GM18867 (cell line): ENCODE results near the gene AEBP2.
"Not testable (repeated sequence)": the region's sequence is repeated elsewhere in the genome, so short reads cannot be mapped to it uniquely, and the experiment has no call there.

Experiments used
- ATAC-seq: cut with Tn5 transposase; IDR thresholded peaks from one replicate; pipeline ENCODE4 v1.9.1; 2021; ENCODE audit warnings: mild to moderate bottlenecking, moderate library complexity; ENCODE audit not compliant: unreplicated experiment

AEBP2 gene, protein sequence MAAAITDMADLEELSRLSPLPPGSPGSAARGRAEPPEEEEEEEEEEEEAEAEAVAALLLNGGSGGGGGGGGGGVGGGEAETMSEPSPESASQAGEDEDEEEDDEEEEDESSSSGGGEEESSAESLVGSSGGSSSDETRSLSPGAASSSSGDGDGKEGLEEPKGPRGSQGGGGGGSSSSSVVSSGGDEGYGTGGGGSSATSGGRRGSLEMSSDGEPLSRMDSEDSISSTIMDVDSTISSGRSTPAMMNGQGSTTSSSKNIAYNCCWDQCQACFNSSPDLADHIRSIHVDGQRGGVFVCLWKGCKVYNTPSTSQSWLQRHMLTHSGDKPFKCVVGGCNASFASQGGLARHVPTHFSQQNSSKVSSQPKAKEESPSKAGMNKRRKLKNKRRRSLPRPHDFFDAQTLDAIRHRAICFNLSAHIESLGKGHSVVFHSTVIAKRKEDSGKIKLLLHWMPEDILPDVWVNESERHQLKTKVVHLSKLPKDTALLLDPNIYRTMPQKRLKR

DNA sequence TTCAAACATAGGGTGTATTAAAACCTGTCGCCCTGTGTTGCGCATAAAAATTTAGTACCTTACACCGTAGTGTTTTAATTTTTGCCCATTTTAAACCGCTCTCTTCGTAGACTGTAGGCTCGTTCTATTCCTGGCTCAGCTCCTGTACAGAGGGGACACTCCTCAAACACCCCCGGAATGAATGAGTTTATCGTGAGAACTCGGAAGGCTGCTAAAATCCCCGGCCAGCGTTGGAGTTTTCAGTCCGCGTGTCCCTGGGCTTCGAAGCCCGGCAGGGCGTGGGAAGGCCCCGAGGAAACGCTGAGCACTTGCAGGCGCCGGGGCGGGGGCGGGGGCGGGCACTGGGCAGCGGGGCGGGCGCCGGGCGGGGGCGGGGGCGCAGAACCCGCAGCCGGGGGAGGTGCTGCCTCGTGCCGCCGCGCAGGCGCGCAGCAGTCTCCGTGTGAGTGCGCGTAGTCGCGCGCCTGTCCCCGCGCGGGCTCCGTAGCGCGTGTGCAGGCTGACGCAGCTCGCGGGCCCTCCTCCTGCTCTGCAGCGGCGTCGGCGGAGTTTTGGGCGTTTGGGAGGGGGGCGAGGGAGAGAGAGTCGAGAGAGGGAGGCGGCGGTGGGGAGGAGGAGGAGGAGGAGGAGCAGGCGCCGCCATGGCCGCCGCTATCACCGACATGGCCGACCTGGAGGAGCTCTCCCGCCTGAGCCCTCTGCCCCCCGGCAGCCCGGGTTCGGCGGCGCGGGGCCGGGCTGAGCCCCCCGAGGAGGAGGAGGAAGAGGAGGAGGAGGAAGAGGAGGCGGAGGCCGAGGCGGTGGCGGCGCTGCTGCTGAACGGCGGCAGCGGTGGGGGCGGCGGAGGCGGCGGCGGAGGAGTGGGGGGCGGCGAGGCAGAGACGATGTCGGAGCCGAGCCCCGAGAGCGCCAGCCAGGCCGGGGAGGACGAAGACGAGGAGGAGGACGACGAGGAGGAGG lies at the start of gene AEBP2:
AEBP2 (plus strand) TSS at position 434 of the 960 bp plus-strand sequence; CDS start at position 642, 208 bp downstream.
- peak; percentile 83 for ATAC-seq

DNA sequence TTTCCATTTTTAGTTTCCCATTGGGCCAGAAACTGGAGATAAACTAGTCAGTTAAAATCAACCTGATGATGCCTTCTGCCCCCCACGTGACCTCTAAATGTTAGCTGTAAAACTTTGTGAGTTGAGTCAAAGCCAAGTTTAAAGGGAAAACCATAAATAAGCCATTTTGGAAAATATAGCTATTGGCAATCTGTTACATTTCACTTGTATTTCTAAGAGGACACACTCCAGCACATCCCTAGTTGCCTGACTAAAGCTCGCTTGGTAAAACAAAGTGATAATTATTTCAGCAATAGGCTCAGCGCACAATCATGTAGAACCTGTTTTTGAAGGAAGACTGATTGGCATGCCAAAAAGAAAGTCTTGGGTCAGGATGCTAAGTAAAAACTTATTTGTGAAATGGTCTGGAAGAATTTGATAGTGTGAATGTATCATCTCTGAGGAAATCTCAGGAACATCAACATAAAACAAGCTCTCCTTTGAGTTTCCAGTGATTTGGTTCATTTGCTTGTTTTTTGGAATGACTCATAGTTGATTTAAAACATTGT lies 49.2 kb upstream of the AEBP2 start:
- ATAC-seq = no peak

DNA sequence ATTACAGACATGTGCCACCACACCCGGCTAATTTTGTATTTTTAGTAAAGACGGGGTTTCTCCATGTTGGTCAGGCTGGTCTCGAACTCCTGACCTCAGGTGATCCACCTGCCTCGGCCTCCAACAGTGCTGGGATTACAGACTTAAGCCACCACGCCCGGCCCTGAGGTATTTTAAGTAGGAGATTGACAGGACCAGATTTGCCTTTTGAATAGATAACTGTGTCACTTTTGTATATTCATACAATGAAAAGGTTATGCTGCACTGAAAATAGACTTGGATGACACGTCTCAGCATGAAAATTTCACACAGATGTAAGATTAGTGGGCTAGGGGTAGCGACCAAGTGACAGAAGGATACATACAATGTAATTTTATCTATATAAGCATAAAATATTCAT lies 46.6 kb upstream of the AEBP2 start:
- ATAC-seq = not testable (repeated sequence)

DNA sequence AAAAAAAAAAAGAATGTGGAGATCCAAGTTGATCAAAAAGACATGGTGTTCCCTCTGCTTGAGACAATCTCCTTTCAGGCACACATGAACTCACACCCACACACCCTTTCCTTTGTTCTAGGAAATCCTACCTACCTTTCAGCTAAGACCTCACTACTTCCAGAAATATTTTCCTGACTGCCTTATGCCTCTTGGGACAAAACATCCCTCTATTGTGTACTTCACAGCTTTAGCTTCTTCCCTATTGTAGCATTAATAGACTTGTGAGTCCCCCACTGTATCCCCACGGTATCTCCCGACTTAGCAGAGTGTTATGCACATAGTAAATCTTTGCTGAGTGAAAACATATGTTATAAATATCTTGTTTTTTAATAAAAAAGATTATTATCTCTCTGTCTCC lies 44.9 kb upstream of the AEBP2 start:
- ATAC-seq = no peak

DNA sequence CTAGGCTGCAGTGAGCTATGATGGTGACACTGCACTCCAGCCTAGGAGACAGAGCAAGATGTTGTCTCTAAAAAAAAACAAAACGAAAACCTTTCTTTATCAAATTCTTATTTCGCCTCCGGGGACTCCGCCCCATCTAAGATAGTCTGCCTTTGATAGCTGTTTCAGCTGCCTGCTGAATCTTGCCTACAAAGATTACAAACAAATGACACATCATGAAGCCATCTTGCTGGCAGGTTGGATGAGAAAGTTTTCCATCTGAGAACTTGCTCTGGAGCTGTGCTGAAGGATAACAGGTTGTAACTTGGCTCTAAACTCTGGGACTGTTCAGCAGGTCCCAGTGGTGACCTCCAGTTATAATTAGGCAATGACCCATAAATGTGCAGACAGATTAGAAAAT lies 41.8 kb upstream of the AEBP2 start:
- ATAC-seq = no peak

DNA sequence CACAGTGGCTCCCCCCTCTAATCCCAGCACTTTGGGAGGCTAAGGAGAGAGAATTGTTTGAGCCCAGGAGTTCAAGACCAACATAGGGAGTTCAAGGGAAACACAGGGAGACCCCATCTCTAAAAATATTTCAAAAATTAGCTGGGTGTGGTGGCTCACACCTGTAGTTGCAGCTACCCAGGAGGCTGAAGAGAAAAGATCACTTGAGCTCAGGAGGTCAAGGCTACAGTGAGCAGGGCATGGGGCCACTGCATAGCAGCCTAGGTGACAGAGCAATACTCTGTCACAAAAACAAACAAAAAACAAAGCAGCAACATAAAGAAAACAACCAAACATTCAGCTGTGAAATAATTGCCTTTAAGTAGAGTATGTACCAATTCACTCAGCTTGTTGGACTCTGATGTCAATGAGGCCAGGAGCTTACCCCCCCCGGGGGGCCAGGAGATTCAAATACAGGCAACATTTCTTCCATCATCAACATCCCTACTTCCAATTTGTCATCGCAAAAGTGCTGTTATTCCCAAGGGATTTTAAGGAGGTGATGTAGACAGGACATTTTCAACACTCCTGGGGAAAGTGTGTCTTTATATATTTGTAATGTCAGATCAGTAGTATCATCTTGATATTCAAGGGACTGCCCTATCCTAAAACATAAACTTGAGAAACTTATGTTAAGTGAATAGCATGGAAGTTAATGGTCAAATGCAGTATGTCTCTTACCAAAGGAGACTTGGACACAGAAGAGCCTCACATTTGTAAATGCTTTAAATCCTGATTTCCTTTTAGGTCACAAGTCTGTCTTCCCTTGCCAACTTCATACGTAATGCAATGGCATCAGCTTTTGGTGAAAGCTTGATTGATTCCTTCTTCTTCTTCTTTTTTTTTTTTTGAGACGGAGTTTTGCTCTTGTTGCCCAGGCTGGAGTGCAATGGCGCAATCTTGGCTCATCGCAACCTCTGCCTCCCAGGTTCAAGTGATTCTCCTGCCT lies 40.6 kb upstream of the AEBP2 start:
- ATAC-seq = no peak

DNA sequence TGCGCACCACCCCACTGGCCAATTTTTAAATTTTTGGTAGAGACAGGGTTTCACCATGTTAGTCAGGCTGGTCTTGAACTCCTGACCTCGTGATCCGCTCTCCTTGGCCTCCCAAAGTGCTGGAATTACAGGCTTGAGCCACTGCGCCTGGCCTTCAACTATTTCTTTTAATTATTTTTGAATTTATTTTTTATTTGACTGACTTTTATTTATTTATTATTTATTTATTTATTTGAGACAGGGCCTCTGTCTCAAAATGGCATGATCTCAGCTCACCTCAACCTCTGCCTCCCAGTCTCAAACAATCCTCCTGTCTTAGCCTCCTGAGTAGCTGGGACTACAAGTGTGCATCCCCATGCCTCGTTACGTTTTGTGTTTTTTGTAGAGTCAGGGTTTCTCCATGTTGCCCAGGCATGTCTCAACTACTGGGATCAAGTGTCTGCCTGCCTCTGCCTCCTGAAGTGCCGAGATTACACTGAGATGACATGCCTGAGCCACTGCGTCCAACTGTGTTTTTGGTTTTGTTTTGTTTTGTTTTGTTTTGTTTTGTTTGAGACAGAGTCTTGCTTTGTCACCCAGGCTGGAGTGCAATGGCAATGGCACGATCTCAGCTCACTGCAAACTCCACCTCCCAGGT lies 38.5 kb upstream of the AEBP2 start:
- ATAC-seq = not testable (repeated sequence)

DNA sequence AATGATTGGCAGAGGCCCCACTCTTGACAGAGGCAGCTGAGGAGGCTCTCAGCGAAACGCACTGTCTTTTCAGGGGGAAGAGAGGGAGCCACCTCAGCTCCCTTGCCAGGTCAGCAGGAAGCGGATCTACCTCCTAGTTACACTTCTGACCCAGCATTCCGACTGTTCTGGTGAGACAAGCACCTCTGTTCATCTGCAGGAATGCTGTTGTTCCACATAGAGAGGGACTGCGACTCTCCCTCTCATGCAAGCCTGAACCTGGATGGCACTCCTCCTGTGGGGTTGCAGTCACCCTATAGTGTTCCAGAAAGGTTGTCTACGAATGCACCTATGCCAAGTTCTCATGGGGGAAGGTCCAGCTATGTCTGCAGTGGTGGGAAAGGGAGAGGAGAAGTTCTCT lies 37.1 kb upstream of the AEBP2 start:
- no peak for ATAC-seq

DNA sequence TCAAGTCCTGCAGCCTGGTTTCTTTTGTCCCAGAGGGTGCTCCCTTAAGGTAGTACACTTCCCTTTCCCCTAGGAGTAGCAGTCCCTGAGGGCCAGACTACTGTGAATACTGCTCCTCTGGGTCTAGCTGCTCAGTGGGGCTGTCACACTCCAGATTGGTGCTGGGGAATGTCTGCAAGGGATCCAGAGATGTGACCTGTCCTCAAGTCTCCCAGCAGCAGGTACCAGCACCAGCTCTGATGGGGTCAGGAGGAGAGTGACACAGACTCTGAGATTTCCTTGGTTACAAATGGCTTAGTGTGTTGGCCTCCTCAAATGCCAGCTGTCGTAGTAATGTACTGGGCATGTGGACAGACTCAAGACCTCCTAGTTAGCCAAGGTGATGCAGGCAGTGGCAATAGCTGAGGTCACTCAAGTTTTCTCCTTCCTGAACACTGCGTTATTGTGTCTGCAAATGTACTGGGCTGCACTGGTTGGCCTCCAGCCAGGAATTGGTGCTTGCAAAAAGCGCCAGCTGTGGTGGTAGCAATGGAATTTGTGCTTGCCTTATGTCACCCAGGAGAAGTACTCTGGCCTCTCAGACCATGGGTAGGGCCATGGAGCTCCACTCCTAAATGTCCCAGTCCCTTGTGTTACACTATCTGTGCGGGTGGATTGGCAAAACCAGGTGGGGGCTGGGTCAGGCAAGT lies 36.4 kb upstream of the AEBP2 start:
- no peak for ATAC-seq

DNA sequence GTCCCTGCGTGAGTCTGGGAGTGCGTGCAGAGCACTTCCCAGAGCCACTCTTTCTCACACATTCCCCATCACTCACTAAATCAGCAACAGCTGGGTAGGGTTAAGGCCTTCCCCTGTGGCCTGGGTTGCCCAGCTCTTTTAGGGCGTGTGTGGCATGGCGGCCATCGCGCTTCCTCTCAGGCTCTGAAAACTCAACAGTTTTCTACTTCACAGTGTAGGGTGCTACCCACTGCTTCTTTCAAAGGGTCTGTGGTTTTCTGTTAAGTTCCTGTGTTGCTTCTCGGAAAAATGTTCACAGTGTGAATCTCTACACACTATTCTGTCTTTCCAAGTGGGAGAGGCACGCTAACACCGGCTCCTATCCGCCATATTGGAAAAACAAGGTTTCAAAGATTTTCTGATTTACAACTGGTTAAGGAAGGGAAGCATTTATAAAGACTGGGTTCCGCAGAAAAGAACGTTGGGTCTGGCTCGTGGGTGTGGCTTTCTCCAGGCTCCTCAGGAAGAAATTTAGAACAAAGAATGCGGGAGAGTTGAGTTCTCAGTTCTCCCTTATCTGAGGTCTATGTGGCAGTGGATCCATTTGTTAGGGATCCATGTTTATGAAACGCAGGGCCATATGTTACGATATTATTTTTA lies 34.9 kb upstream of the AEBP2 start:
- no peak for ATAC-seq

DNA sequence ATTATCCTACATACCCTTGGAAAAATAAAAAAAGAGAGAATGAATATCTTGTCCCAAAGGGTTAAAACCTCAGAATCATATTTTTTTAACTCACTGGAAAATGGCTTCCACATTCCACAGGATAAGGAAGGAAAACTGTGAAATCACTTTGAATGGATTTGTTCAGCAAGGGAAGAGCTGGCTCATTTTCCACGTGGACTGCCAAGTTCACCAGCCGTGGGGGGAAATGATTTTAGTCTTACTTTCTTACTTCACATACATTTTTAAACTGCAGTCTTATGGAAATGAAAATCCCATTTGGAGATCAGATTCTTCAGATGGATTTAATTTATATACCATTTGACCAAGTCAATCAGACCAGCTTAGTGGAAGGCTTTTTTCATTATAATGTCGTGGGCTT lies 29.9 kb upstream of the AEBP2 start:
- ATAC-seq = no peak

DNA sequence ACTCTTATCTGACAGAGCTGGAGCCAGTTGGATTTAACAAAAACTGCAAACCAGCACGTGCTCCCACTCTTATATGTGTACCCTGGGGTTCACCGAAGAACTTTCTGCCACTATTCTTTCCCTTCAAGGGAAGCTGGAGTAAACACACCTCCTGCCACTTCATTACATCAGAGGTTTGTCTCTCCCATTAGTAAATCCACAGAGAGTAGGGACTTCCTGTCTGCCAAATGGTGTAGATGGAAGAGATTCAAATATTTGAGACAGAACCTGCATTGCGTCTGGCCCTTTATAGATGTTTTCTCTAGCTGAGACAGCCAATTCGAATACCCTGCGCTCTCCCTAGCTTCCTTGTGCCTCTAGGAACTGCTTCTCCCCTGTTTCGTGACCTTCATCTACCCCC lies 29.1 kb upstream of the AEBP2 start:
- no peak for ATAC-seq

DNA sequence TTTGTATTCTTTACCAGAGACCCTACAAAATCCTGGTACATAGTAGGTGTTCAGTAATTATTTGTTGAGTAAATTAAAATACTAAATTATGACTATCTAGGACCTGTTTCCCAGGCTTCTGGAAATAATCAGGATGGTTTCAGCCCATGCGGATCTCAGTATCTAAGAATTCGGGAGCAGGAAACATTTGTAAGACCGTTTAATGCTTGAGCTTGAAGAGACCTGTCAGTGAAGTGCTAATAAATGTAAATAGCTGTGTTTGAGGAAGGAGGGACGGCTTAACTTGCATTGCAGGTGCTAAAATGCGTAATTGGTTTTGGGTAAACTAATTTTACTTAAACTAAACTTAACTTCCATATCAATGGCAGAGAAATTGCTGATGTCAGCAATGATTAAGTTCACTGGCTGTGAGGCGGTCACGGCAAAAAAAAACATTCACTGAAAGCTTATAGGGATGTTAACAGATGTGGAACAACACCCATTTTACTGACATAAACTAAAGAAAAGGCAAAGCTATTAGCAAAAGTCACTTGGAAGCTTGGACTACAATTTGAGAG lies 28.6 kb upstream of the AEBP2 start:
- ATAC-seq = no peak

DNA sequence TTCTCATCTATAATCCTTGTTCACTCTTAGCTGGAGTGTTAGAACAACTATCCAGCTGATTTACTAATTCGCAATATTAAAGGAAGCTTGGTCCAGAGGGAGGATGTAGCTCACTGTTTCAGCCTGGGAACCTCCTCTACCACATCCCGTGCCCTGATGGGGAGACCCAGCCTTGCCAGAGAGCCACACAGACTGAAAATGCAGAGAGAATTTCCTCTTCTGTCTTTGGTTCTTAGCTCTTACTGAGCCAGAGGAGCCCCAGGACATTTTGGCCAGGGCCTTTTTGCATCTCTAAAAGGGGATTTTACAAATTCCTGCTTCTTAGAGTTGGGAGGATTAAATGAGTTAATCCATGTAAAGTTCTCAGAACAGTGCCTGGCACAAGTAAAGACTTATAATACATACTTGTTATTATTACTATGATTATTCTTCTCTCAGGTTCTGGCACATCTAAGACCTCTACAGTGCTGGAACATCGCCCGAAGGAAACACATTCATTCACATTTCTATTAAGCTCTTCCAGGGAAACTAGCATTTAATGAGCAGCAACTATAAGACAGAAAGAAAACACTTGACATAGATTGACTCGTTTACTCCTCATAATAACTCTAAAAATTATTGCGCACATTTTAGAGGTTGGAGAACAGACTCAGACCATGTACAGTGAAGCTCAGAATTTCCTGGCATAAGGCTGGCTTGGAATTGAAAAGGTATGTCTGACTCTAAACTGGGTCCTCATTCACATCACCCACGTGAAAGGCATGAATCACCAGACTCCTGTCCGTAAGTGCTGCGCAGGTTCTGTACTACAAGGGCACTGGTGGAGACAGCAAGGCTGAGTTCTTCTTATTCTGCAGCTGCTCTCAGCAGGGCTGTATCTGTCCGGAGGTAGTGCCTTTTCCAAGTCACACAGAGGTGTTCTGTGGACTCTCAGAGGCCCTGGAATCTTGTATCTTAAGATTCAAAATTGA lies 27.8 kb upstream of the AEBP2 start:
- no peak for ATAC-seq

DNA sequence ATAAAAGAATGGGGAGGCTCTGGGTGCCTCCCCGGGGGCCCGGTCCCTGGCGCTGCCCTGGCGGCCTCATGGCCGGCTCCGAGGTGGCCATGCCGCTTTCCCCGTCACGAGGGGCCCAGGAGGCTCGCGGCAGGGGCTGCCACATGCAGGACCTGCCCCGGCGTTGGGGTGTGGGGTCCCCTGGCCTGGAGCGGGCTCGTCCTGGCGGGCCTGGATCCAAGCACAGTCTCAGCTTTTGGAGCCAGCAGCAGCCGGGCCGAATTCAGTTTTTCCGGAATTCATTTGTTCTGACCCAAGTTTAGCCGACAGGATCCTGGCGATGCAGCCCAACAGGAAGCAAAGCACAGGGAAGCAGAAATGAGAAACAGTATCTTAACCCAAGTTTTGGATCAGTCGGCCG lies 26.4 kb upstream of the AEBP2 start:
- ATAC-seq = no peak

DNA sequence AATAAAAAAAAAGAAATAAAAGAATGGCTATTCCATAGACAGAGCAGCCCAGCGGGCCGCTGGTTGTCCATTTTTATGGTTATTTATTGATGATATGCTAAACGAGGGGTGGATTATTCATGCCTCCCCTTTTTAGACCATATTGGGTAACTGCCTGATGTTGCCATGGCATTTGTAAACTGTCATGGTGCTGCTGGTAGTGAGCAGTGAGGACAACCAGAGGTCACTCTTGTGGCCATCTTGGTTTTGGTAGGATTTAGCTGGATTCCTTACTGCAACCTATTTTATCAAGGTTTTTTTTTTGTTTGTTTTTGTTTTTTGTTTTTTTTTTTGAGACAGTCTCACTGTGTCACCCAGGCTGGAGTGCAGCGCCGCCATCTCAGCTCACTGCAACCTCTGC lies 25.7 kb upstream of the AEBP2 start:
- ATAC-seq = not testable (repeated sequence)

DNA sequence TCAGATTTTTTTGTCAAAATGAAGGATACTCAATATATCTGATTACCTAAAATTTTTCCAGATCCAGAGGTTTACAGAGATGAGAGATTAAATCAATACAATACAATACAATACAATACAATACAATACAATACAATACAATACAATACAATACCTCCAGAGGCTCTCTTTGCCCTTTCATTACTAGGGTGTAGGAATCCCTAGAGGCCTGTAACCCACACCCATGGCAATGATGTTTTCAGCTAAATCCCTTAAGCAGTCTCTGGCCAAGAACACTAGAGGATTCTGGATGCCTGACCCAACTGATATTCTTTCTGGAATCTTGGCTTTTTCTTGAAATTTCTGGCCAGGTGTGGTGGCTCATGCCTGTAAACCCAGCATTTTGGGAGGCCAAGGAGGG lies 23.7 kb upstream of the AEBP2 start:
- no peak for ATAC-seq
